Type B pancreatic cell (in vitro differentiated cells): ENCODE measurements around the gene C1orf159. TPM values are rescaled to one million over a fixed set of nuclear protein-coding genes. Genes with fewer than 3 reads are reported as not detected.

Experiments
- DNase-seq: peaks from one replicate; pipeline ENCODE4 v3.0.0; 2021; ENCODE audit warnings: mixed read lengths; ENCODE audit not compliant: unreplicated experiment; ENCODE audit errors: extremely low spot score
- H3K27ac Mint-ChIP-seq: 2 replicates; pipeline ENCODE4 v1.8.0; 2021; ENCODE audit warnings: mild to moderate bottlenecking, mixed read lengths
- H3K27me3 Mint-ChIP-seq: 2 replicates; pipeline ENCODE4 v1.8.0; 2021; ENCODE audit warnings: mixed read lengths
- H3K36me3 Mint-ChIP-seq: 2 replicates; pipeline ENCODE4 v1.8.0; 2021; ENCODE audit warnings: mixed read lengths
- H3K4me1 Mint-ChIP-seq: one replicate; pipeline ENCODE4 v1.8.0; 2021; ENCODE audit warnings: mixed read lengths; ENCODE audit not compliant: unreplicated experiment
- H3K4me3 Mint-ChIP-seq: 2 replicates; pipeline ENCODE4 v1.8.0; 2021; ENCODE audit warnings: mild to moderate bottlenecking, mixed read lengths
- H3K9me3 Mint-ChIP-seq: 2 replicates; pipeline ENCODE4 v1.8.0; 2021; ENCODE audit warnings: mixed read lengths
- total RNA-seq: library from RNA; stranded (reverse); gene quantifications from 2 replicates; pipeline ENCODE4 v1.2.1, GENCODE V29; 2021; ENCODE audit warnings: low replicate concordance
- TF ChIP-seq, protein P1 (sequence below): fragments of 200-600 bp; sonication (generic); conservative IDR thresholded peaks from 2 replicates; pipeline ENCODE4 v1.5.0; 2021; ENCODE audit warnings: antibody characterized with exemption, mild to moderate bottlenecking

The C1orf159 gene
- total RNA-seq, 1 donor from 2014 or later = 21.2 TPM

DNA sequence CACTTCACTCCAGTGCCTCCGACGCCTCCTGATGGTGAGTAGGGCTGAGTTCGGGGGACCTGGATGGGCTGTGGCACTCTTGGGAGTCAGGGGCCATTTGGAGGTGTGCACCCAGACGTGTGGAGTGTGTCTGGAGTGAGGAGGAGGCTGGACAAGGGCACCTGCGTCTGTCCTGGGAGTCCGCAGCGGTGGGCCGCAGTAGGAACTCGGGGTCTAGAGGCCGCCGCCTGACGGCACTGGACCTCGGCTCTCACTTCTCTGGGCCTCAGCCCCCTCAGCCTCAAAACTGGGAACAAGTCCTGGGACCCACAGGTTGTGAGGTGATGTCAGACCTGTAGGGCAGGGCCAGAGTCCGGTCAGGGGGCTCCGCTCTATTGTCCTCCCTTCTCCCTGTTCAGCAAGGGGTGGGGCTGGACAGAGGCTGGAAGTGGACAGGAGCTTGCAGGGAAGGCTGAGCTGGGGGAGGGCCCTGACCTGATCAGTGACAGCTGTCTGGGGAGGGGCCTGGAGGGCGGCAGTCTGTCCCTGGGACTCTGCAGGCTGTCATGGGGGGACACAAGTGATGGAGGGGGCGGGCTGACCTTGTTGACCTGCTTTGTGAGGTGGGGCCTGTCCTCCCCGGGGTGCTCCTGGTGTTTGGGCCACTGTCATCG, 80.5 kb downstream of the C1orf159 start:
- Mint-ChIP-seq H3K9me3 (no peaks in the 10 kb centered on the region), H3K36me3 (no peaks in the 10 kb centered on the region), H3K4me3 (no peak overlapping the region), H3K4me1 (peaks cover 22% of the 10 kb centered on the region), H3K27ac (no peak overlapping the region), H3K27me3 (peaks cover 22% of the 10 kb centered on the region)
- TF ChIP-seq, protein P1, sequence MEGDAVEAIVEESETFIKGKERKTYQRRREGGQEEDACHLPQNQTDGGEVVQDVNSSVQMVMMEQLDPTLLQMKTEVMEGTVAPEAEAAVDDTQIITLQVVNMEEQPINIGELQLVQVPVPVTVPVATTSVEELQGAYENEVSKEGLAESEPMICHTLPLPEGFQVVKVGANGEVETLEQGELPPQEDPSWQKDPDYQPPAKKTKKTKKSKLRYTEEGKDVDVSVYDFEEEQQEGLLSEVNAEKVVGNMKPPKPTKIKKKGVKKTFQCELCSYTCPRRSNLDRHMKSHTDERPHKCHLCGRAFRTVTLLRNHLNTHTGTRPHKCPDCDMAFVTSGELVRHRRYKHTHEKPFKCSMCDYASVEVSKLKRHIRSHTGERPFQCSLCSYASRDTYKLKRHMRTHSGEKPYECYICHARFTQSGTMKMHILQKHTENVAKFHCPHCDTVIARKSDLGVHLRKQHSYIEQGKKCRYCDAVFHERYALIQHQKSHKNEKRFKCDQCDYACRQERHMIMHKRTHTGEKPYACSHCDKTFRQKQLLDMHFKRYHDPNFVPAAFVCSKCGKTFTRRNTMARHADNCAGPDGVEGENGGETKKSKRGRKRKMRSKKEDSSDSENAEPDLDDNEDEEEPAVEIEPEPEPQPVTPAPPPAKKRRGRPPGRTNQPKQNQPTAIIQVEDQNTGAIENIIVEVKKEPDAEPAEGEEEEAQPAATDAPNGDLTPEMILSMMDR = no peak
- DNase-seq = no peak

DNA sequence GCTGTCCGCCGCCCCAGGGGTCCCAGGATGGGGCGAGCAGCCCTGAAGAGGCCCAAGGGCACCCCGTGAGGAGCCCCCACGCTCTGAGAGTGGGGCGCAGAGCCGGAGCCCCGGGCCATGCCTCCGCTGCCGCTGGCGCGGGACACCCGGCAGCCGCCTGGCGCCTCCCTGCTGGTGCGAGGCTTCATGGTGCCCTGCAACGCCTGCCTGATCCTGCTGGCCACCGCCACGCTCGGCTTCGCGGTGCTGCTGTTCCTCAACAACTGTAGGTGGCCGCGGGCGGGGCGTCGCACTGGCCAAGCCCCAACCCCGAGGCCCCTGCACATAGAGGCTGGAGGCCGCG, 81.5 kb downstream of the C1orf159 start:
- H3K4me3 Mint-ChIP-seq = peak overlapping the region; percentile 77
- H3K27me3 Mint-ChIP-seq = peaks cover 17% of the 10 kb centered on the region
- DNase-seq = no peak
- no peaks in the 10 kb centered on the region for H3K36me3 Mint-ChIP-seq
- no peak overlapping the region for H3K27ac Mint-ChIP-seq
- H3K4me1 Mint-ChIP-seq = peaks cover 18% of the 10 kb centered on the region
- no peaks in the 10 kb centered on the region for H3K9me3 Mint-ChIP-seq
- TF ChIP-seq, protein P1 = no peak

DNA sequence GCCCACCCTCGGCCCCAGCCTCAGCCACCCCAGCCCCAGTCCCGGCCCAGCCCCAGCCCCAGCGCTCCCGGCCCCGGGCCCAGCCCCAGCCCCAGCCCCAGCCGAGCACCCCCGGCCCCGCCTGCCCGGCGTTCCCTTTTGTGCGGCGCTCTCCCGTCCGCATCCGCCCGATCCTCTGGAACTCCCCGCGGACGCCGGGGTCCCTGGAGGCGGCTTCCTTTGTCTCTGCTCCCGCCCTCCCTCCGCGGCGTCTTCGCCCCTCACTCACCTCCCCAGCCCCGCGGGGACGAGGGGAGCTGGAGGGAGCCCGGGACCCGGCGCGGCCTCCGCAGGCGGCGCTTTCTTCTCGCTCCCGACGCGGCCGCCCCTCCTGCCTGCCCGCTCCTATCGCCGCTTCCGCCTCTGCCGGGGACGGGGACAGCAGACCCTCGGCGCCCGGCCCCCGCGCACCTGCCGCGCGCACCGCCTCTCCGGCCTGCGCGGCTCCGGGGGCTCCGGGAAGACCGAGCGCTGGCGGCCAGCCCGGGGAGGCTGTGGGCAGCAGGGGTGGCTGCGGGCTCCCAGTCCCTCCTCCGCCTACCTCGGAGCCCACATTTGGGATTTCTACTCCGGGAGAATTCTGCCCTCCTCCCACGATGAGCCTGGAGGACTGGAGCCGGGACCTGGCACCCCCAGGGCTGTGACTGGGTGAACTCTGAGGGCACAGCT, 82.0 kb downstream of the C1orf159 start:
- Mint-ChIP-seq H3K27me3 (peaks cover 13% of the 10 kb centered on the region), H3K27ac (no peak overlapping the region), H3K4me3 (no peak overlapping the region), H3K4me1 (peaks cover 16% of the 10 kb centered on the region), H3K9me3 (no peaks in the 10 kb centered on the region), H3K36me3 (no peaks in the 10 kb centered on the region)
- DNase-seq = no peak
- TF ChIP-seq, protein P1 = no peak

DNA sequence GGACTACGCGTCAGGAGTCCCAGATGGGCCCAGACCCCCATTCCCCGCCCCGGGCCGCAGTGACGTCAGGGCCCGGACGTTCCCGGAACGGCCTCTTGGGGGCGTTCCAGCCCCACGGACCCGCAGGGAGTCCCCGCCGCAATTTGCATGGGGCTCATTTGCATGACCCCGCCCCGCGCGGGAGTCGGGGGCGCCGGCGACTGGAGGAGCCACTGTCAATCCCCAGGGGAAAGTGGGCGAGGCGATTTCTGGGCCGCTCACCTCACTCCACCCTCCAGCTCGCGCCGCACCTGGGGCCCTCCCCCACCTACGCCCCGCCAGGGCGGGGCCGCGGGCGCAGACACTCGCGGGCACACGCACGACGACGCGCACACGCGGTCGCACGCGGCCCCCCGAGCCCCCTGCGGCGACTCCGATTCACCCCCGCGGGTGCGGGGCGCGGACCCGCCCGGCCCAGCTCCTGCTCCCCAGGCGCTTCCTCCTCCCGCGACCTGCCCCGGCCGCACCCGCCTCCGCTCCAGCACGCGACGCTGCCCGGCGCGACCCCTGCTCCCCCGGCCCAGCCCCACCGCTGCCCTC, 82.8 kb downstream of the C1orf159 start:
- Mint-ChIP-seq H3K9me3 (no peaks in the 10 kb centered on the region), H3K27ac (no peak overlapping the region), H3K4me3 (peak overlapping the region; percentile 70), H3K36me3 (no peaks in the 10 kb centered on the region), H3K4me1 (peaks cover 10% of the 10 kb centered on the region), H3K27me3 (peaks cover 6% of the 10 kb centered on the region)
- TF ChIP-seq, protein P1 = peak; percentile 92
- DNase-seq = peak; percentile 94

DNA sequence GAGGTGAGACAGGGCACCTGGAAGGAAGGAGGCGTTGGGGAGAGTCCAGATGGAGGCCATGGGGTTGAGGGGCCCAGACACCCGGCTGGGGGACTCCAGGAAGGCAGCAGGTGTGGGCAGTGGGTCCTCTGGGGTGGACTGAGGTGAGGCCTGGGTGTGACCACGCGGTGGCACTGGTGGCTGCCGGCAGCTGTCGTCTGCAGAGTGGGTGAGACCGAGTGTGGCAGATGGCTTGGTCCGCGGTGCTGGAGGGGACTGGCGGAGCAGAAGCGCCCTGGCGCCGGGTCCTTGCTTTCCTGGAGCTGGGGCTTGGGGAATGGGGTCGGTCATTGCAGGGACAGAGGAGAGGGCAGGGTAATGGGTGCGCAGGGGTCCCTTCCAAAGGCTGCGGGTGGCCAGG, 83.5 kb downstream of the C1orf159 start:
- H3K27ac Mint-ChIP-seq = peak overlapping the region; percentile 63
- TF ChIP-seq, protein P1 = no peak
- H3K4me3 Mint-ChIP-seq = peak overlapping the region; percentile 84
- no peaks in the 10 kb centered on the region for H3K9me3 Mint-ChIP-seq
- no peaks in the 10 kb centered on the region for H3K36me3 Mint-ChIP-seq
- peaks cover 10% of the 10 kb centered on the region for H3K4me1 Mint-ChIP-seq
- H3K27me3 Mint-ChIP-seq = peaks cover 6% of the 10 kb centered on the region
- DNase-seq = no peak

Other genes starting within 250 kb of the C1orf159 start
- gene SAMD11, start 192.2 kb downstream of the C1orf159 start, total RNA-seq = 13.1 and 50.5 TPM in 2 replicates
- gene NOC2L, start 156.8 kb downstream of the C1orf159 start, total RNA-seq = 75.1 and 87.2 TPM in 2 replicates
- 31.5 and 42.2 TPM in 2 replicates for gene KLHL17, start 155.5 kb downstream of the C1orf159 start, total RNA-seq
- gene PLEKHN1, start 149.6 kb downstream of the C1orf159 start, total RNA-seq = 6.4 and 16.7 TPM in 2 replicates
- 0.34 and 0.62 TPM in 2 replicates for gene PERM1, start 134.0 kb downstream of the C1orf159 start, total RNA-seq
- gene HES4, start 116.0 kb downstream of the C1orf159 start, total RNA-seq = 37.6 and 54.1 TPM in 2 replicates
- 20.8 and 34.6 TPM in 2 replicates for gene ISG15, start 102.6 kb downstream of the C1orf159 start, total RNA-seq
- 166 and 285 TPM in 2 replicates for gene AGRN, start 96.0 kb downstream of the C1orf159 start, total RNA-seq
- 1.2 and 2.5 TPM in 2 replicates for gene RNF223, start 41.8 kb downstream of the C1orf159 start, total RNA-seq
- 0.88 and 1.4 TPM in 2 replicates for gene TTLL10, start 57.8 kb upstream of the C1orf159 start, total RNA-seq
- 0.38 TPM in 1 of 2 replicates, not detected in the other for gene TNFRSF18, start 90.5 kb upstream of the C1orf159 start, total RNA-seq
- 0.31 TPM in 1 of 2 replicates, not detected in the other for gene TNFRSF4, start 98.1 kb upstream of the C1orf159 start, total RNA-seq
- gene SDF4, start 115.9 kb upstream of the C1orf159 start, total RNA-seq = 116 and 136 TPM in 2 replicates
- 19.5 and 30.2 TPM in 2 replicates for gene B3GALT6, start 116.1 kb upstream of the C1orf159 start, total RNA-seq
- 2.5 TPM in 2 replicates for gene C1QTNF12, start 130.6 kb upstream of the C1orf159 start, total RNA-seq
- gene UBE2J2, start 157.8 kb upstream of the C1orf159 start, total RNA-seq = 56.5 and 73.8 TPM in 2 replicates
- 2.7 and 13.5 TPM in 2 replicates for gene SCNN1D, start 164.3 kb upstream of the C1orf159 start, total RNA-seq
- 93.9 and 103 TPM in 2 replicates for gene ACAP3, start 191.8 kb upstream of the C1orf159 start, total RNA-seq
- gene PUSL1, start 192.5 kb upstream of the C1orf159 start, total RNA-seq = 20.4 and 25.5 TPM in 2 replicates
- 127 and 138 TPM in 2 replicates for gene INTS11, start 208.6 kb upstream of the C1orf159 start, total RNA-seq
- gene CPTP, start 208.7 kb upstream of the C1orf159 start, total RNA-seq = 24.2 and 28.5 TPM in 2 replicates
- 0.83 and 0.89 TPM in 2 replicates for gene TAS1R3, start 215.2 kb upstream of the C1orf159 start, total RNA-seq
- gene DVL1, start 233.3 kb upstream of the C1orf159 start, total RNA-seq = 62.8 and 63.5 TPM in 2 replicates
- gene MXRA8, start 242.5 kb upstream of the C1orf159 start, total RNA-seq = 17.6 and 78.1 TPM in 2 replicates